WI38 (cell line): ENCODE results near the gene DRC1.

ENCODE experiments used
- H3K4me3 ChIP-seq: 2 replicates; pipeline ENCODE4 v1.5.1; 2011; ENCODE audit warnings: low read depth, mild to moderate bottlenecking, control low read depth, low read length
- TF ChIP-seq, protein P1 (sequence below): IDR thresholded peaks from 2 replicates; pipeline ENCODE4 v1.5.1; 2012; ENCODE audit warnings: low read depth, mild to moderate bottlenecking, control low read depth, low read length

The DRC1 gene

DNA sequence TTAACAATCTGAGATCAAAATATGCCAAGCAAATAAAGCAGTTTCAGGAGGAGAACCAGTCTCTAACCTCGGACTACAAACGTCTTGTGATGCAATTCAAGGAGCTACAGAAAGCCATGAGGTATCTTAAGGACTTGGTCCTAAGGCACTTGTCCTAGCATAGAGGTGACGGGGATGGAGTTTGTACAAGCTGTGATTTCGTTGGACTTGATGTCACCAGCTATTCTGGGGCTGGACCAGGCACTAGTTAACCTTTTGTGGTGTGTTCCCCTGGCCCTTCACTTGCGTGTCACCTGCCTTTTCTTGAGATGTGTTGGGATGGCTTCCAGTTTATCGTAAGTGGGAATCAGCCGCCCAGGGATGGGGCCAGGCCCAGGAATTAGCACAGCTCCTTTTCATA lies 42.5 kb downstream of the DRC1 start:
- TF ChIP-seq, protein P1, sequence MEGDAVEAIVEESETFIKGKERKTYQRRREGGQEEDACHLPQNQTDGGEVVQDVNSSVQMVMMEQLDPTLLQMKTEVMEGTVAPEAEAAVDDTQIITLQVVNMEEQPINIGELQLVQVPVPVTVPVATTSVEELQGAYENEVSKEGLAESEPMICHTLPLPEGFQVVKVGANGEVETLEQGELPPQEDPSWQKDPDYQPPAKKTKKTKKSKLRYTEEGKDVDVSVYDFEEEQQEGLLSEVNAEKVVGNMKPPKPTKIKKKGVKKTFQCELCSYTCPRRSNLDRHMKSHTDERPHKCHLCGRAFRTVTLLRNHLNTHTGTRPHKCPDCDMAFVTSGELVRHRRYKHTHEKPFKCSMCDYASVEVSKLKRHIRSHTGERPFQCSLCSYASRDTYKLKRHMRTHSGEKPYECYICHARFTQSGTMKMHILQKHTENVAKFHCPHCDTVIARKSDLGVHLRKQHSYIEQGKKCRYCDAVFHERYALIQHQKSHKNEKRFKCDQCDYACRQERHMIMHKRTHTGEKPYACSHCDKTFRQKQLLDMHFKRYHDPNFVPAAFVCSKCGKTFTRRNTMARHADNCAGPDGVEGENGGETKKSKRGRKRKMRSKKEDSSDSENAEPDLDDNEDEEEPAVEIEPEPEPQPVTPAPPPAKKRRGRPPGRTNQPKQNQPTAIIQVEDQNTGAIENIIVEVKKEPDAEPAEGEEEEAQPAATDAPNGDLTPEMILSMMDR = no peak
- no peak overlapping the region for H3K4me3 ChIP-seq

DNA sequence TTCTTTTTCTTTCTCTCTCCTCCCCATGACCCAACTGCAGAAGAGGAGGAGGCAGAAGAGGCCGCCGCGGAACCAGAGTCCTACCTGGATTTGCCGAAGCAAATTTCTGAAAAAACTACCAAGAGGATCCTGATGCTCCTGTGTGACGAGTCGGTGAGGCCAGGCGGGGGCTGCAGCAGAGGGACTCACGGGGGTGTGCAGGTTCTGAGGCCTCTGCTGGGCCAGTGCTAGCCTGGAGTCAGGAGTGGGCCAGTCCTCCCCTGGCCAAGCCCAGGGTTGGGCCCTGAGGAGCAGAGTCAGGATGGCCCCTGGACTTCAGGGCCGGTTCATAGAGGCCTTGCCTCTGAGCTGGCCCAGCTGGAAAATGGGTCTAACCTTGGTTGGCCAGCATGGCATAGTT lies 46.9 kb downstream of the DRC1 start:
- TF ChIP-seq, protein P1 = no peak
- H3K4me3 ChIP-seq = no peak overlapping the region

DNA sequence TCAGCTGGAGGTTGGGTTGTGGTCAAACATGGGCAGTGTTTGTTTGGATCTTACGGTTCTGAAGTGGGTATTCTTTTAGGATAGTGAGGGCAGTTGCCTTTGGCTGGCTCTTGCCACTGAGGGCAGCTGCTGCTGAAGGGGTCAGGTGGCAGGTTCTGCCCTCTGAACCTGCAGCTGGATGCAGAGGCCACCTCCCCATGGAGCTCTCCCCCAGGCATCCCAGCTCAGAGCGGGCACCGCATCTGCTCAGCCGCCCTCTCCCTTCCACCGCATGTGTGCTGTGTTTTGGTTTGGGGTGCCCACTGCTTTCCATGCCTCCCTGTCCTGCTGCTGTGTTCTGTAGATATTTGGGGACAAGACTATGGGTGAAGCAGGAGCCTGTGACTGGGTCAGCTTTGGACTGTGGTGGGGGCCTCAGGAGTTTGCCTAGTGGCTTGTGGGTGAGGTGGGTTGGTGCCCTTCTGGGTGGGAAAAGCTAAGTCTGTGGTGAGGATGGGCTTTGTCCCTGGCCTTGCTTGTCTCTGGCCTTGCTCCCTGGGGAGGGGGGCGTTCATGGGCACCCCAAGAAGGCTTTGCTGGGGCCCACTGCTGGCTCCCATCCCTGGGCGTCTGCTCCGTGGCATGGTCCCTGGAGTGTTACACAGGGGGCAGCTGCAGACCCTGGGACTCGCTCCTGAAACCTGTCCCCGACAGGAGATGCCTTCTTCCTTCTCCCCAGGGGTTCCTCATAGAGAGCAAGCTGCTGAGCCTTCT lies 47.7 kb downstream of the DRC1 start:
- no peak overlapping the region for H3K4me3 ChIP-seq
- TF ChIP-seq, protein P1 = no peak

DNA sequence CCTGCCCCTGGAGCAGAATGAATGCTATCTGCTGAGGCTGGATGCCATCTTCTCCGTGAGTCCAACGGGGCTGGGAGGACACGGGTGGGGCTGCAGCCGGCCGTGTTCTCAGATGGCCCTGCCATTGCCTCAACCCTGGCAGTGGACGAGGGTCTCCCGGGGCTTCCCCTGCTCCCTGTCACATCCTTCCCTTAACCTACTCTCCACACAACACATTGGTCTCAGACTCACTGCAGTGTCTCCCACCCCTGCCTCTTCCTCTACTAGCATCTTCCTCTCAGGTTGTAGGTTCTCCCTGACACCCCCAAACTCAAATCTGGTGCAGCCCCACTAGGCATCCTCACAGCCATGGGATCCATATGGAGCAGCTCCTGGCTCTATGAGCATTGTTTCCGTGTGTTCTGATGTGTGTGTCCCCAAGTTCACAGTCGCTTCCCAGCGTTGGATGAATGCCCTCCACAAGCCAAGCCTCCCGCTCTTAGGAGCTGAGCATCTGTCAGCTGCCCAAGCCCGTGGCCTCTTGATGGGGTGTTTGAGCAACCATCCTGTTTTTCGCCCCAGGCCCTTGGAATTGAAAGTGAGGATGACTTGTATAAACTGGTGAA lies 48.4 kb downstream of the DRC1 start:
- no peak overlapping the region for H3K4me3 ChIP-seq
- TF ChIP-seq, protein P1 = no peak

DNA sequence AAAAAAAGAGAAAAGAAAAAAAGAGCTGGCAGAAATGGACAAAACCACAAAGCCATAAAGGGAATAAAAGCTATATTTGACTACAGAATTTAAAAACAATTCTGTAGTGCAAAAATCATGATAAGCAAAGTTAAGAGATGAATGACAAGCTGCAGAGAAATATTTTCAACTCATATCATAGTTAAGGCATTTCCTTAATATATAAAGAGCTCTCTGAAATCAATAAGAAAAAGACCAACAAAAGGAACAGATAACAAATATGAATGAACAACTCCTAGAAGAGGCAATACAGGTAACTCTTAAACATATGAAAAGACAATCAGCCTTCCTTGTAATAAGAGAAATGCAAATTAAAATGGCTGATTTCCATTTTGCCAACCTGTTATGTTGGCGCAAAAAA lies 50.0 kb downstream of the DRC1 start:
- TF ChIP-seq, protein P1 = no peak
- no peak overlapping the region for H3K4me3 ChIP-seq

DNA sequence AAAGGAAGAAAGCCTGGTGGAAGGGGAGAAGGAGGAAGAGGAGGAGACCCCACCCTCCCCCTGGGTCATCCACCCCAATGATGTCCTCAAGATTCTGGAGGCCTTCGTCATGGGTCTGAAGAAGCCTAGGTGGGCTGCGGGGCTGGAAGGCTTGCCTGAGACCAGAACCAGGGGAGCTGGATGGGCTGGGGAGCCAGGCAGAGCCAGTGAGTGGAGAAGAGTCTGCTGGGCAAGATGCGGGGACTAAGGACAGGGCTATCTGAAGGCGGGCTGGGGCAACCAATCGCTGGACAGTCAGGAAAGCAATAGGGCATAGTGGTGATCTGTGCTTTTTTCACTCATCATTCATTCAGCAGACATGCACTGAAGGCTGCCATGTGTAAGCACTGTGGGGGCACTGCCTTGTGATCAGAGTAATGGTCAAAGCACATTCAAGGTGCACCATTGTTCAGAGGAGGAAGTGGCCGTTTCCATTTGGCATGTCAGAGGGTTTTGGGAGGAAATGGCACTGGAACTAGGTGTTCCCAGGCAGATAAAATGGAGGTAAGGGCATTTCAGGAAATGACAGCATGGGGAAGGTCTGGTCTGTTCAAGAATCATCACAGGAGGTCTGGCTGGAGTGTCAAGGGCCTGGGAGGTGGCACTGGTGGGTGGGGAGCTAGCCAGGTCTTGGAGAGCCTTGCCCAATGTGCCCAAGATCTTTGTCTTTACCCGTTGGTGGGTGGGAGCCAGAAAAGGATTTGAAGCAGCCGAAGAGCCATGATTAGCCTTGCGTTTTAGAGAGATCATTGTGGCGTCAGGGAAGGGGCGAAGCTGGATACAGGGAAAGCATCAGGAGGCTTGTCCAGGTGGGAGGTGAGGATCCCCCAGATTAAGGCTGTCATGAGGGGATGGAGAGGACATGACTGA lies 52.0 kb downstream of the DRC1 start:
- no peak overlapping the region for H3K4me3 ChIP-seq

More for the DNA sequence above, 52.0 kb downstream of the DRC1 start:
- TF ChIP-seq, protein P1 = no peak
